Endothelial cell of umbilical vein (primary cell): ENCODE results near the gene GTF3C6. TPM values are rescaled to one million over a fixed set of nuclear protein-coding genes. Genes with fewer than 3 reads are reported as not detected.

Source experiments
- BruUV-seq: library from RNA; stranded (reverse); fragments of 400-500 nt; replicated peaks from 2 replicates; lab custom pipeline; 2021; lab: Mats Ljungman, UMichigan
- CTCF ChIA-PET: fragments of 300-600, 350-600 bp; sonication (Branson Sonifier 250); formaldehyde crosslinking; loops from one replicate; lab custom pipeline; 2021; ENCODE audit warnings: antibody characterized with exemption, inconsistent platforms; lab: Charles Lee
- POLR2A ChIA-PET: fragments of 300-600, 350-600 bp; sonication (Branson Sonifier 250); formaldehyde crosslinking; loops from one replicate; lab custom pipeline; 2021; ENCODE audit warnings: antibody characterized with exemption, inconsistent platforms; lab: Charles Lee
- DNase-seq: peaks from one replicate; pipeline ENCODE4 v3.0.0-alpha.2; 2011; ENCODE audit warnings: low read depth, low spot score
- FAIRE-seq: peaks from 2 replicates; lab custom pipeline; 2011; peaks lifted over from hg19 to GRCh38; lab: Jason Lieb, UNC
- H2AFZ ChIP-seq: 2 replicates; pipeline ENCODE4 v1.6.0; 2012; ENCODE audit warnings: low read depth, low read length, control low read depth, inconsistent platforms
- H3K27ac ChIP-seq: 2 replicates; pipeline ENCODE4 v1.5.1; 2011; ENCODE audit warnings: low read depth, mild to moderate bottlenecking, control low read depth, low read length, moderate library complexity; ENCODE audit not compliant: insufficient read depth
- H3K27me3 ChIP-seq, 2 experiments: 2 replicates each; pipeline versions ENCODE4 v1.6.0 to v1.6.1; 2011; ENCODE audit warnings: low read length in 2 of 2, mixed read lengths in 1 of 2; ENCODE audit not compliant: control insufficient read depth in 2 of 2, insufficient read depth in 2 of 2
- H3K36me3 ChIP-seq, 2 experiments: 2 replicates in 1 of 2; 3 replicates in 1 of 2; pipeline ENCODE4 v1.5.1; 2011; ENCODE audit warnings: low read length in 2 of 2, mild to moderate bottlenecking in 1 of 2, moderate library complexity in 1 of 2; ENCODE audit not compliant: control insufficient read depth in 2 of 2, insufficient read depth in 2 of 2; ENCODE audit errors: extremely low read depth in 1 of 2
- H3K4me1 ChIP-seq: 3 replicates; pipeline ENCODE4 v1.5.1; 2011; ENCODE audit warnings: mild to moderate bottlenecking, low read length; ENCODE audit not compliant: control insufficient read depth, insufficient read depth; ENCODE audit errors: extremely low read depth
- H3K4me2 ChIP-seq: 2 replicates; pipeline ENCODE4 v1.6.1; 2011; ENCODE audit warnings: low read length, control low read depth, mixed read lengths; ENCODE audit not compliant: insufficient read depth
- H3K4me3 ChIP-seq, 3 experiments: fragments of 200-600 bp in 1 of 3; sonication (generic), shearing (Covaris generic) in 1 of 3; replicated peaks in 1 of 3; 2 replicates each; pipeline ENCODE4 v1.5.1; 2011 to 2016; ENCODE audit warnings: control low read depth in 3 of 3, low read length in 3 of 3, mild to moderate bottlenecking in 2 of 3, inconsistent platforms in 1 of 3, low read depth in 1 of 3, moderate library complexity in 1 of 3; ENCODE audit not compliant: insufficient read depth in 1 of 3
- H3K79me2 ChIP-seq: 2 replicates; pipeline ENCODE4 v1.6.0; 2012; ENCODE audit warnings: low read length, inconsistent platforms; ENCODE audit not compliant: control insufficient read depth, insufficient read depth
- H3K9ac ChIP-seq: replicated peaks from 2 replicates; pipeline ENCODE3; 2011; ENCODE audit warnings: low read length, control low read depth; ENCODE audit not compliant: insufficient read depth; ENCODE audit errors: extremely low read depth
- H3K9me1 ChIP-seq: replicated peaks from 3 replicates; pipeline ENCODE4 v1.6.0; 2011; ENCODE audit warnings: mild to moderate bottlenecking, low read length; ENCODE audit not compliant: control insufficient read depth, insufficient read depth; ENCODE audit errors: extremely low read depth
- H3K9me3 ChIP-seq: replicated peaks from 2 replicates; pipeline ENCODE4 v1.5.1; 2012; ENCODE audit warnings: low read length, inconsistent platforms; ENCODE audit not compliant: control insufficient read depth, insufficient read depth
- H4K20me1 ChIP-seq: replicated peaks from 2 replicates; pipeline ENCODE3; 2011; ENCODE audit warnings: mild to moderate bottlenecking, low read length; ENCODE audit not compliant: control insufficient read depth, insufficient read depth; ENCODE audit errors: extremely low read depth
- CTCF ChIP-seq, 2 donors: IDR thresholded peaks; 1 replicate in 1 of 2; 2 replicates in 1 of 2; pipeline ENCODE4 v1.5.1; 2011; ENCODE audit warnings: low read length in 2 of 2, mild to moderate bottlenecking in 2 of 2, moderate library complexity in 2 of 2, control low read depth in 1 of 2, inconsistent platforms in 1 of 2, low read depth in 1 of 2; ENCODE audit not compliant: insufficient read depth in 1 of 2; ENCODE audit errors: extremely low read depth in 1 of 2
- EZH2 ChIP-seq: IDR thresholded peaks from 2 replicates; pipeline ENCODE4 v1.6.1; 2012; ENCODE audit warnings: borderline replicate concordance, low read depth, mild to moderate bottlenecking, moderate library complexity, low read length, inconsistent platforms; ENCODE audit not compliant: severe bottlenecking
- GATA2 ChIP-seq: IDR thresholded peaks from 2 replicates; pipeline ENCODE4 v1.7.0; 2011; ENCODE audit warnings: low read depth, mild to moderate bottlenecking, moderate library complexity, mixed read lengths, low read length; ENCODE audit not compliant: insufficient read length, insufficient read depth
- MAX ChIP-seq: IDR thresholded peaks from 2 replicates; pipeline ENCODE4 v1.6.1; 2011; ENCODE audit not compliant: insufficient read depth, insufficient read length
- MYC ChIP-seq: IDR thresholded peaks from one replicate; pipeline ENCODE4 v1.6.1; 2011; ENCODE audit warnings: mild to moderate bottlenecking, low read depth, low read length
- POLR2AphosphoS5 ChIP-seq: IDR thresholded peaks from 2 replicates; pipeline ENCODE4 v1.6.1; 2012; ENCODE audit warnings: low read depth, mild to moderate bottlenecking, control low read depth, low read length, moderate library complexity; ENCODE audit not compliant: insufficient read depth
- dilution Hi-C: fragments of 300-500 bp; cut with MboI; formaldehyde crosslinking; loops from one replicate; pipeline ENCODE4 v1.15.0; 2019; ENCODE audit warnings: low sequenced_read_pairs; ENCODE audit not compliant: extremely low pct_ligation_motif_present
- intact Hi-C: fragments of 100-400 bp; cut with micrococcal nuclease; formaldehyde crosslinking; loops from one replicate; pipeline ENCODE4 v1.10.0; 2022
- polyA plus RNA-seq, 4 experiments: library from polyadenylated mRNA; depleted of rRNA in 3 of 4; stranded (reverse) in 3 of 4; unstranded in 1 of 4; fragments of >200 nt; gene quantifications; 2 replicates each; pipeline versions ENCODE4 v1.2.1 to v1.2.3, GENCODE V29; 2011 to 2012; ENCODE audit warnings: missing spikeins in 1 of 4
- total RNA-seq: library from RNA; stranded (reverse); gene quantifications from 2 replicates; pipeline ENCODE4 v1.2.3, GENCODE V29; 2021

Gene GTF3C6
- total and polyA plus RNA-seq, 2 donors (not counting 3 experiments of a cell fraction or from before 2014, with no cell fraction given): 12.1 to 88.1 TPM

- H3K36me3 ChIP-seq: no peaks in the 10 kb centered on the region
- intact Hi-C loops (no loop called here), dilution Hi-C loops (no loop called here)
- no peaks in the 10 kb centered on the region for H3K9me1 ChIP-seq
- H3K79me2 ChIP-seq: peaks cover 6% of the 10 kb centered on the region
- H3K9ac ChIP-seq: no peak overlapping the region
- no peaks in the 10 kb centered on the region for H4K20me1 ChIP-seq
- H3K4me2 ChIP-seq: no peak overlapping the region
- ChIA-PET CTCF (no interaction called here), POLR2A (no interaction called here)
- H2AFZ ChIP-seq: no peak overlapping the region
- no peaks in the 10 kb centered on the region for H3K9me3 ChIP-seq
- H3K27ac ChIP-seq: no peak overlapping the region
- peaks cover 6% of the 10 kb centered on the region for H3K4me1 ChIP-seq
- no peaks in the 10 kb centered on the region for H3K27me3 ChIP-seq
- H3K4me3 ChIP-seq: no peak overlapping the region
- no peak for FAIRE-seq
- TF ChIP-seq GATA2 (no peak), MYC (no peak), MAX (no peak), EZH2 (no peak), CTCF (IDR thresholded peaks at IDR 0.05; ENCODE audit: extremely low read depth in 1 of 2, insufficient read depth in 1 of 2, low read depth in 1 of 2, low read length in 2 of 2) (no peak), POLR2AphosphoS5 (no peak)
- BruUV-seq: no TSS peak
- no peak for DNase-seq
These were observed 18.1 kb downstream of the GTF3C6 start for GRCh38 chr6:110976575-110976974.
